GM12878 (cell line): Measurements from ENCODE around the gene ZNF618. TPM values are rescaled to one million over a fixed set of nuclear protein-coding genes. Genes with fewer than 3 reads are reported as not detected.

Experiments
- BMI1 ChIP-seq: fragments of 450-650 bp; IDR thresholded peaks from 2 replicates; pipeline ENCODE4 v1.6.1; 2016; ENCODE audit warnings: mild to moderate bottlenecking, moderate library complexity, borderline replicate concordance
- FOXK2 ChIP-seq: fragments of 450-650 bp; IDR thresholded peaks from 2 replicates; pipeline ENCODE4 v1.6.1; 2017; ENCODE audit warnings: mild to moderate bottlenecking, moderate library complexity
- GATAD2B ChIP-seq: fragments of 450-650 bp; conservative IDR thresholded peaks from 2 replicates; pipeline ENCODE4 v1.6.1; 2017; ENCODE audit warnings: low read depth, mild to moderate bottlenecking, moderate library complexity
- REST ChIP-seq: IDR thresholded peaks from 2 replicates; pipeline ENCODE4 v1.6.1; 2012; ENCODE audit warnings: mild to moderate bottlenecking, low read depth, low read length
- SPI1 ChIP-seq: IDR thresholded peaks from 2 replicates; pipeline ENCODE4 v1.6.1; 2011; ENCODE audit warnings: low read depth, mild to moderate bottlenecking, low read length, moderate library complexity, borderline replicate concordance; ENCODE audit not compliant: insufficient read depth
- SUZ12 ChIP-seq: fragments of 200-600 bp; sonication (generic); IDR thresholded peaks from one replicate; pipeline ENCODE4 v1.6.1; 2018; ENCODE audit warnings: antibody characterized with exemption, mild to moderate bottlenecking; ENCODE audit not compliant: unreplicated experiment
- TBL1XR1 ChIP-seq: IDR thresholded peaks from 2 replicates; pipeline ENCODE4 v1.6.1; 2012; ENCODE audit warnings: low read depth, low read length, improper control_type of control experiment
- TCF7 ChIP-seq: IDR thresholded peaks from 2 replicates; pipeline ENCODE4 v1.6.1; 2014; ENCODE audit warnings: antibody characterized with exemption, borderline replicate concordance
- ZNF207 ChIP-seq: fragments of 450-650 bp; IDR thresholded peaks from 2 replicates; pipeline ENCODE4 v1.6.1; 2014; ENCODE audit warnings: antibody characterized with exemption, mild to moderate bottlenecking, borderline replicate concordance
- polyA plus RNA-seq, 11 experiments: library from polyadenylated mRNA; depleted of rRNA in 4 of 11; unstranded in 6 of 11; stranded (reverse) in 5 of 11; fragments of >200 nt; fragmentation: Nextera tagmentation in 4 of 11; fragmentation: Illumina TruSeq in 1 of 11; extraction: Ambion mirVana in 4 of 11; extraction: Trizol in 1 of 11; gene quantifications; 1 replicate in 1 of 11; 2 replicates in 10 of 11; pipeline versions ENCODE4 v1.2.1 to v1.2.3, GENCODE V29; 2011 to 2016; ENCODE audit warnings: inconsistent platforms in 2 of 11, missing spikeins in 2 of 11, low read depth in 1 of 11
- total RNA-seq, 4 experiments: library from RNA; depleted of rRNA in 3 of 4; stranded (reverse); fragments of >200 nt in 3 of 4; fragmentation: Illumina TruSeq in 1 of 4; extraction: Trizol in 1 of 4; gene quantifications; 2 replicates each; pipeline versions ENCODE4 v1.2.1 to v1.2.3, GENCODE V29; 2013 to 2021

Gene ZNF618
- total and polyA plus RNA-seq, 10 of the 15 experiments (the other 5 are each of a cell fraction or from before 2014, with no cell fraction given), result 0.01 to 0.24 (median 0.06) TPM; not detected in 2

GRCh38 chr9:114028646-114029045 is 152.5 kb downstream of the ZNF618 start (continued):
- no peak for TF ChIP-seq SPI1
- TF ChIP-seq TCF7, result no peak
- TF ChIP-seq SUZ12, result no peak
- TF ChIP-seq ZNF207, result no peak
- no peak for TF ChIP-seq GATAD2B
- no peak for TF ChIP-seq BMI1
- TF ChIP-seq FOXK2, result no peak
- no peak for TF ChIP-seq TBL1XR1
- TF ChIP-seq REST, result no peak
- TF ChIP-seq, all 136 proteins: peak for 0
